Caco-2 (cell line): ENCODE results near the gene FLOT2. TPM values are rescaled to one million over a fixed set of nuclear protein-coding genes. Genes with fewer than 3 reads are reported as not detected.

Source experiments
- BruUV-seq: library from RNA; stranded (reverse); fragments of 400-500 nt; replicated peaks from 2 replicates; lab custom pipeline; 2021; lab: Mats Ljungman, UMichigan
- CTCF ChIA-PET: fragments of 300-600 bp; sonication (Branson Sonifier 250); formaldehyde crosslinking; loops from one replicate; lab custom pipeline; 2022; ENCODE audit warnings: antibody characterized with exemption; lab: Charles Lee
- POLR2A ChIA-PET: fragments of 300-600 bp; sonication (Branson Sonifier 250); formaldehyde crosslinking; loops from one replicate; lab custom pipeline; 2022; ENCODE audit warnings: antibody characterized with exemption; lab: Charles Lee
- DNase-seq, 2 experiments: peaks; one replicate each; pipeline versions ENCODE4 v3.0.0 to v3.0.0-alpha.2; 2020 to 2022
- H3K27me3 ChIP-seq: replicated peaks from 2 replicates; pipeline ENCODE4 v1.6.0; 2011; ENCODE audit warnings: low read length; ENCODE audit not compliant: control insufficient read depth, insufficient read depth
- H3K36me3 ChIP-seq: 2 replicates; pipeline ENCODE4 v1.5.1; 2011; ENCODE audit warnings: low read length; ENCODE audit not compliant: control insufficient read depth, insufficient read depth
- H3K4me1 ChIP-seq: fragments of 250-450 bp; sonication (Bioruptor Pico); 2 replicates; pipeline ENCODE4 v1.5.1; 2020; ENCODE audit warnings: mild to moderate bottlenecking
- H3K4me3 ChIP-seq: 2 replicates; pipeline ENCODE4 v1.5.1; 2011; ENCODE audit warnings: low read depth, mild to moderate bottlenecking, control low read depth, low read length
- H3K9me3 ChIP-seq: fragments of 250-450 bp; sonication (Bioruptor Pico); 2 replicates; pipeline ENCODE4 v1.5.1; 2020; ENCODE audit warnings: mild to moderate bottlenecking, moderate library complexity
- H3K27ac Mint-ChIP-seq: one replicate; pipeline ENCODE4 v1.8.0; 2022; ENCODE audit warnings: mixed read lengths; ENCODE audit not compliant: unreplicated experiment
- H3K27me3 Mint-ChIP-seq: one replicate; pipeline ENCODE4 v1.8.0; 2022; ENCODE audit warnings: mixed read lengths; ENCODE audit not compliant: insufficient read depth, unreplicated experiment
- H3K36me3 Mint-ChIP-seq: one replicate; pipeline ENCODE4 v1.8.0; 2022; ENCODE audit warnings: mild to moderate bottlenecking, mixed read lengths; ENCODE audit not compliant: insufficient read depth, unreplicated experiment
- H3K4me1 Mint-ChIP-seq: one replicate; pipeline ENCODE4 v1.8.0; 2022; ENCODE audit warnings: low read depth, mixed read lengths; ENCODE audit not compliant: unreplicated experiment
- H3K4me3 Mint-ChIP-seq: one replicate; pipeline ENCODE4 v1.8.0; 2022; ENCODE audit warnings: mild to moderate bottlenecking, moderate library complexity, mixed read lengths; ENCODE audit not compliant: unreplicated experiment
- H3K9me3 Mint-ChIP-seq: one replicate; pipeline ENCODE4 v1.8.0; 2022; ENCODE audit warnings: mixed read lengths; ENCODE audit not compliant: unreplicated experiment
- CTCF ChIP-seq, 2 experiments: fragments of 200-600 bp in 1 of 2; IDR thresholded peaks; 1 replicate in 1 of 2; 2 replicates in 1 of 2; pipeline versions ENCODE4 v1.5.1 to v1.8.0; 2011 to 2022; ENCODE audit warnings: antibody characterized with exemption in 1 of 2, control low read depth in 1 of 2, inconsistent platforms in 1 of 2, low read depth in 1 of 2, low read length in 1 of 2, mild to moderate bottlenecking in 1 of 2, moderate library complexity in 1 of 2; ENCODE audit not compliant: insufficient read depth in 1 of 2, severe bottlenecking in 1 of 2, unreplicated experiment in 1 of 2
- intact Hi-C: fragments of 100-400 bp; cut with micrococcal nuclease; formaldehyde crosslinking; loops from one replicate; pipeline ENCODE4 v1.10.0; 2022; ENCODE audit not compliant: unreplicated experiment
- total RNA-seq: library from RNA; stranded (reverse); gene quantifications from 2 replicates; pipeline ENCODE4 v1.2.3, GENCODE V29; 2022

FLOT2 gene
- total RNA-seq, 1 experiment from 2014 or later, result 189 TPM

DNA sequence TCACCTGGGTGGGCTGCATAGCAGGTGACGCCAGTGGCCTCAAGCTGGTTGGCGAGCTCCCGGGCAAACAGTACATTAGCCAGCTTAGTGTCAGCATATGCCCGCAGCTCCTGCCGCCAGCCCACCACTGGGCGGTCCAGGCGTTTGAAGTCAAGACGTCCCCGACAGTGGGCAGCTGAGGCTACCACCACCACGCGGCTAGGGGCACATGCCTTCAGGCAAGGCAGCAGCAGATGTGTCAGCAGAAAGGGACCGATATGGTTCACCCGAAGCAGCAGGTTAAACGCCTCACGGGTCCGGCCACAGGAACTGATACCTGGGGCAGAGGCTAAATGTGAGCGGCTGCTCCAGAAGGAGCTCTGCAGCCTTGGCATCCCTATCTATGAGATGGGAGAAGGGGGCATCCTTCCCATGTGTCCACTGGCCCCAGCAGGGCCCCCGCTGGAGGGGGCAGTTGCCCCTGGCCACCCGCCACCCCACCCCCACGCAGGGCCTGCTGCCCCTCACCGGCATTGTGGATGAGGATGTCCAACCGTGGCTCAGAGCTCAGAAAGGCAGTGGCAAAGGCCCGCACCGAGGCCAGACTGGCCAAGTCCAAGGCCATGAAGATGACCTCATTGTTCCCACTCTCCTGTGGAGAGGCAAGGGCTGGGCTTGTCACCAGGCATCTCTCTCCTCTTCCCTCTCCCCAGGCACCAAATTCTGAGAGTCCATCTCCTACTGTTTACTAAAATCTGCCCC lies 3.6 kb upstream of the FLOT2 start:
- Mint-ChIP-seq H3K27me3 (no peaks in the 10 kb centered on the region), H3K27ac (peak overlapping the region; percentile 76), H3K4me1 (peaks cover 26% of the 10 kb centered on the region), H3K4me3 (peak overlapping the region; percentile 81), H3K36me3 (peaks cover 50% of the 10 kb centered on the region), H3K9me3 (no peaks in the 10 kb centered on the region)
- no peaks in the 10 kb centered on the region; the same call in 1 of the 2 replicates for H3K36me3 ChIP-seq
- peaks cover 17% of the 10 kb centered on the region for H3K4me1 ChIP-seq
- no peaks in the 10 kb centered on the region for H3K27me3 ChIP-seq
- BruUV-seq, result no TSS peak
- no peak for DNase-seq
- peak overlapping the region; percentile 72; the same call in 1 of the 2 replicates for H3K4me3 ChIP-seq
- TF ChIP-seq CTCF (IDR thresholded peaks at IDR 0.05; ENCODE audit: insufficient read depth in 1 of 2, low read depth in 1 of 2, low read length in 1 of 2, severe bottlenecking in 1 of 2, unreplicated experiment in 1 of 2), result no peak
- POLR2A ChIA-PET, result no interaction called here
- CTCF ChIA-PET, result interaction anchor here (1.0 to 2.2 kb wide), 2 partner anchors 138 to 174 kb away, joined by 3 to 15 read pairs; partner anchors contain the start of gene TLCD1
- H3K9me3 ChIP-seq, result no peaks in the 10 kb centered on the region
- intact Hi-C loops, result no loop called here

DNA sequence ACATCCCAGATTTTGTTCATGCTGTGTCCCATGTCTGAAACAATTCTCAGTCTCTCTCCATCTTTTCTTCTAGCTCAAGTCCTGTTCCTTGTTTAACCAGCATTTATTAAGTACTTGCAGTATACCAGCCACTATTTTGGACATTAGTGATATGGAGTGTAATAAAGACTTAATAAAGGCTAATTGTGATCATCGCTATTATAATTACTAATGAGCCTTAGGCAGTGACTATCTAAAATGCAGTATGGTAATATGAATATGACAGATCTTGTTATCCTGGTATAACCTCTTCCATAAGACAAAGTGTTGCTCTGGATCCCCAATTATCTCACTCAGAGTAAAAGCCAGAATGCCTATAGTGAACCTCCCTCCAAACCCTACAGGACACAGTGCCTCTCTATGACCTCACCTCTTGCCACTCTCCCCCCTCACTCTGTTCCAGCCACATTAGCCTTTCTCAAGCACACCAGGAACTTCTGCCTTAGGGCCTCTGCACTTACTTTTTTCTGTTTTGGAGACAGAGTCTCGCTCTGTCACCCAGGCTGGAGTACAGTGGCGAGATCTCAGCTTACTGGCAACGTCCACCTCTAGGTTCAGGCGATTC lies 1.8 kb upstream of the FLOT2 start:
- Mint-ChIP-seq H3K36me3 (peaks cover 42% of the 10 kb centered on the region), H3K4me3 (peak overlapping the region; percentile 1)

More for the DNA sequence above, 1.8 kb upstream of the FLOT2 start:
- no peaks in the 10 kb centered on the region; the same call in 1 of the 2 replicates for H3K36me3 ChIP-seq
- no peaks in the 10 kb centered on the region for H3K9me3 ChIP-seq
- no TSS peak for BruUV-seq
- H3K4me1 ChIP-seq, result peaks cover 23% of the 10 kb centered on the region
- H3K9me3 Mint-ChIP-seq, result no peaks in the 10 kb centered on the region
- no peak for DNase-seq
- no peaks in the 10 kb centered on the region for H3K27me3 ChIP-seq
- peaks cover 24% of the 10 kb centered on the region for H3K4me1 Mint-ChIP-seq
- peak overlapping the region; percentile 7 for H3K27ac Mint-ChIP-seq
- TF ChIP-seq CTCF (IDR thresholded peaks at IDR 0.05; ENCODE audit: insufficient read depth in 1 of 2, low read depth in 1 of 2, low read length in 1 of 2, severe bottlenecking in 1 of 2, unreplicated experiment in 1 of 2), result no peak
- H3K27me3 Mint-ChIP-seq, result no peaks in the 10 kb centered on the region
- CTCF ChIA-PET, result interaction anchor here (2.3 kb wide), 1 partner anchor 136 kb away, joined by 14 read pairs; no protein-coding TSS in a partner anchor
- POLR2A ChIA-PET, result interaction anchor here (0.6 kb wide), 1 partner anchor 1320 kb away, joined by 3 read pairs; no protein-coding TSS in a partner anchor
- H3K4me3 ChIP-seq, result no peak overlapping the region
- intact Hi-C loops, result no loop called here
